HG03097 (cell line): ENCODE data around the gene ATG2B.
"Not testable (repeated sequence)": the region's sequence is repeated elsewhere in the genome, so short reads cannot be mapped to it uniquely, and the experiment has no call there.

Source experiments
- ATAC-seq: cut with Tn5 transposase; IDR thresholded peaks from one replicate; pipeline ENCODE4 v1.9.1; 2021; ENCODE audit not compliant: unreplicated experiment, low FRiP score

ATG2B gene

DNA sequence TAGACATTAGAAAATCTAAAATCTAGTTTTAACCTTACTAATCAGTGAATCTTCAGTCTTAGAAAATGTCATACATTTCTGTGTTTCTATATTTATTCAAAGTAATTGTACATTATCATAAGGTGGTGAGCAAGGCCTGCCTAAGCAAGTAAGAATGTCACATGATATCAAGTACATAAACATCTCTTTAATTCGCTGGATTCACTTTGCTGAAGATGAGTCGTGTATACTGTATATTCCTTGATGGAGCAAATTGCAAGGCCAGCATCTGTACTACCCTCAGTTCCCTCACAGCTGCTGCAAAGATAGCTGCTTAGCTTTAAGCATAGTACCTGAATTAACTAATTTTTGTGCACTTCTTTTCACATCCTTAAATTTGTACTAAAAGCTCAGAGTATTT is 20.3 kb upstream of the ATG2B start:
- no peak for ATAC-seq

DNA sequence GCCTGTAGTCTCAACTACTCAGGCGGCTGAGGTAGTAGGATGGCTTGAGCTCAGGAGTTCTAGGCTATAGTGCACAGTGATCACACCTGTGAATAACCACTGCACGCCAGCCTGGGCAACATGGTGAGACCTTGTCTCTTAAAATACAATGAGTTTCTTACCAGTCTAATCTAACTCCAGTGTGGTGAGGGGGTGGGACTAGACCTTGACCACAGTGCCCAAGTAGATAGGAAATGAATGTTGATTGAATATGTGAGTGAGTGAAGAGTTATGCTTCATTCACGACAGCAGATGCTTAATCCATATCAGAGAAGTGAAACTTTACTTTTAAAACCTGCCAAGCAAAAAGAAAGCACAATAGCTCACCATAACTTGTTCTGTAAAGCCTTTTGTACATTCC is 17.6 kb upstream of the ATG2B start:
- ATAC-seq = peak; percentile 72

DNA sequence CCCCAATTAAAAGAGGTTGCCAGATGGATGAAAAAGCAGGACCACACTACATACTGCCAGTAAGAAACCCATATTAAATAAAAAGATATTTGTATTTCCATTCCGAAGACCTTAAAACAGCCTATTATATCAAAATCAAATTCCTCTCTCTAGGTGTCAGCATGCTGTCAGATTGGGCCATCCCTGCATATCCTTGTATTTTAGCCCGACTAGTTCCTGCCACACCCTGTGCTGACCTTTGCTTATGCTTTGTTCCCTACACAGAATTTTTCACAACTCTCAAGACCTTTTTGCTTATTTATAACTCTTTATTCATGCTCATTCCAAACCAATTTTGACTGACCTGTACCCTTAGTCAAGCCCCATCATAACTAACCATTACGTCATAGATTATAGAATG is 13.0 kb upstream of the ATG2B start:
- no peak for ATAC-seq

DNA sequence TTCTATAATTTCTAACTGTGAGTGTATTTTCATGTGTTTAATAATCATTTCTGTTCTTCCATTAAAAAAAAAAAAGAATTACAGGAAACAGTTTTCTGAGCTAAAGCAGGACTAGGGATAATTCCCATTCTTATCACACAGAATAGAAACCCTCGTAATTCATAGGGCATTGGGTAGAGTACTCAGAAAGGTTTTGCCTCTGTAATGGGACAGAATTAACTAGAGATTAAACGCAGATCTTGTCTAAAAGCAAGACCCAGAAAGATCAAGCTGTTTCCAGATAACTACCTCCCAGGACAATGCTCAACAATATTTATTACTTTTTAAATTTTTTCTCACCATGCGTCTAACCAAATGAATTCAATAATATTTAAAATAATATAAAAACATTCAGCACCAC is 10.4 kb upstream of the ATG2B start:
- no peak for ATAC-seq

DNA sequence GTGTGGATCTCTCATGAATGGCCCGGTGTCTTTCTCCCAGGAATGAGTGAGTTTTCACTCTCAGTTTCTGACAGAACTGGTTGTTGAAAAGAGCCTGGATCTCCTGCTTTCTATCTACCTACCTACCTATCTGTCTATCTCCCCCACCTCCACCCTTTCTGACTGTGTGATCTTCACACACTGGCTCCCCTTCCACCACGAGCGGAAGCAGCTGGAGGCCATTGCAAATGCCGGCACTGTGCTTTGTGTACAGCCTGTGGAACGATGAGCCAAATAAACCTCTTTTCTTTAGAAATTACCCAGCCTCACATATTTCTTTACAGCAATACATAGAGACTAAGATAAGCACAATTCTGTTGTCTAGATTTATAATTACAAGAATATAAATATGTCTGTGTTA is 7.4 kb upstream of the ATG2B start:
- no peak for ATAC-seq

DNA sequence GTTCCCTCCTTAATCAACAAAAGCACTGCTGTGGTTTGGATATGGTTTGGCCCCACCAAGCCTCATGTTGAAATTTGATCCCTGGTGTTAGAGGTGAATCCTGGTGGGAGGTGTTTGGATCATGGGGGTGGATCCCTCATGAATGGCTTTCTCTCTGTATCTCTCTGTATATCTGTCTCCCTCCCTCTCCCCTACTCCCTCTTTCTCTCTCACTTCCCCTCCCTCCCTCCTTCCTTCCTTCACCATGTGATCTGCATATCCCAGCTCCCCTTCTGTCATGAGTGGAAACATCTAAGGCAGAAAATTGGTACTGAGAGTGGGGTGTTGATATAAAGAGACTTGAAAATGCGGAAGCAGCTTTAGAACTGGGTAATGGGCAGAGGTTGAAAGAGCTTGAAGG is 5.4 kb upstream of the ATG2B start:
- no peak for ATAC-seq

- ATAC-seq = no peak
Observed at GRCh38 chr14:96364962-96365361, 1.8 kb upstream of the ATG2B start.

DNA sequence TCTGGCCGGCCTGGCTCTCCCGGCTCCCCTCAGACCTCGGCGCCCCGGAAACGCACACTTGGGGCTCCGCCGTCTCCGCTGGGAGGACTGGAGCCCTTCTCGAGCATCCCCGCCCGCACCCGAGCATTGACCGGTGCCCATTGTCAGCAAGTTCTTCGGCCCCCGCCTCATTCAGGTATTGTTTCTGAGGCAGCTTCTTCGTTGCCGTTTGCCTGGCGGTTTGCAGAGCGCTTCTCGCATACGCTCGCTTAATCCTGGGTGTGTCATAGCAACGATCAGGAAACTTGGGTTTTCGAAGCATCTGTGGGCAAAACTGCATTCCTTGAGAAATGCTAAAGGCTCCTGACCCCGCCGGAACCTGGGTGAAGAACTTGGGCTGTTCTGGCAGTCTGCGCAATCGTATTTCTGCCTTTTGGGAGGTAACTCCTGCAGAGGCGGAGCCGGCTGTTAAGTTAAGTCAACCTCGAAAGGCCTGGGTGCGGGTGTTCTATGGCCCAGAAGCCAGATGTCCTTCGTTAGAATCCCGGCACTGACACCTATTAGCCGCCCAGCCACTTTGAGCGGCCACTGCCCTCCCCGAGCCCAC is 703 bp upstream of the ATG2B start:
- peak; percentile 20 for ATAC-seq

- ATAC-seq = peak; percentile 17
Observed at GRCh38 chr14:96362071-96362964, 823 bp downstream of the ATG2B start.

DNA sequence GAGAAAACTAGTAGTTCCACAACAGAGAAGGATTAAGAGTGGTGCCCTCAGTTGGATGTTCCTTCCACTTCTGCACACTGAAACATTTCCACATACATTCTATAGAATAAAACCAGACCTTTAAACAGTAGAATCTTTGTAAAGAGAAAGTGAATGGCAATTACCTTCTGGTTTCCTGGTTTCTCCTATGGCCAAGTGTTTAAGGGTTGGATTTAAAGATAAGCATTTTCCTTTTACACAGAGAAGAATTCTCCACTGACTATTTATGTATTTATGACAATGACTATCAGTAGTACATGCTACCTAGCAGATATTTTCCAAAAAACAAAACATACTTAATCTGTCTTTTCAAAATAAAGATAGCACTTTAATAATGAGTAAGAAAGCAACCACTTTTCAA is 3.2 kb downstream of the ATG2B start:
- no peak for ATAC-seq

DNA sequence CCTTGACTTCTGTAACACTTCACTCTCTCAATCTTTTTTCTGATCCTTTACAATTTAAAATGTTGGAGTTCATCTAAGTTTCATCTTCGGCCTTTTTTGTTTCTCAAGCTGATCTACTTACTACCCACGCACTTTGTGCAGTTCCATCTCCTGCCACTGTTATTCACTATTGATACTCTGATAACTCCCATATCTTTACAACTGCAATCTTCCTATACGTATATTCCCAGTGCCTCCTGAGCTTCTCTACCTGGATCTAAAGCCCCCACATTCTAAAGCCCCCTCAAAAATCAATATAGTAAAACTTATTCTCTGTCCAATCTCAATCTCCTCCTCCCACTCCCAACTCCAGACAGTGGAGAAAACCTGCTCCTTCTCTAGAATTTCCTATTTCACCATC is 5.9 kb downstream of the ATG2B start:
- no peak for ATAC-seq

GRCh38 chr14:96354246-96354645 is 8.9 kb downstream of the ATG2B start:
- no peak for ATAC-seq

GRCh38 chr14:96352708-96353107 is 10.4 kb downstream of the ATG2B start:
- ATAC-seq = no peak

DNA sequence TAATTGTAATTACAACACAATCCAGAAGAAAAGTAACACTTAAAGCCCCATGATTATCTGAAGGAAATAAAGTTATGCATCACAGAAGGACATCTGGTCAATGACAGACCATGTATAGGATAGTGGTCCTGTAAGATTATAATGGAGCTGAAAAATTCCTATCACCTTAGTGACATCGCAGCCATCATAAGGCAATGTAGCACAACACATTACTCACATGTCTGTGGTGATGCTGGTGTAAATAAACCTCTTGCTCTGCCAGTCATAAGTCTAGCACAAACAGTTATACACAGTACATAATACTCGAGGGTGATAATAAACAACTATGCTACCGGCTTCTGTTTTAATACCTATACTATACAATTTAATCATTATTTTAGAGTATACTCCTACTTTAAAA is 11.2 kb downstream of the ATG2B start:
- ATAC-seq = no peak

DNA sequence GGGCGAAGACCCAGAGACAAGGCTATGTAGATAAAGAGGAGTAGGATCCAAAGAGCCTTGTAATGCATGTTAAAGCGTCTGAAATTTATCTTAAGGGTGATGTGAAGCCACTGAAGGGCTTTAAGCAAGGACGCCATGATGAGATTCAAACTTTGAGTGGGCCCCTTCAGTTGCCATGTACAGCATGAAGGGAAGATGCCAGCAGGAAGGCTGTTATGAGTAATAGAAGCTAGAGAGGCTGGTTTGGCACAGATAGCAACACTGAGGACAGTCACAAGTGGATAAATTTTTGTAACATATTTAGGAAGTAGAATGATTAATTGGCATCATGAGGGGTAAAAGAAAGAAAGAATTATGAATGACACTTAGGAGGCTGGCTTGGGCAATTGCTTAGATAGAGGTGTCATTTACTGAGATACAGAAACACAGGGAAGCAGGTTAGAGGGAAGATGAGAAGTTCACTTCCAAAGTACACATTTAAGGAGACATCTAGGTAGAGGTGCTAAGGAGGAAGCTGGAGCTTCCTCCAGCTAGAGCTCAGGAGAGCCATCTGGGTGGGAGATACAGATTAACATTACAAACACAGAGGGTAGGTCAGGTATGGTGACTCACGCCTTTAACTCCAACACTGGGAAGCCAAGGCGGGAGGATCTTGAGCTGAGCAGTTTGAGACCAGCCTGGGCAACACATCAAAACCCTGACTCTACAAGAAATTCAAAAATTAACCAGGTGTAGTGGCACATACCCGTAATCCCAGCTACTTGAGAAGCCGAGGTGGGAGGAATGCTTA is 13.7 kb downstream of the ATG2B start:
- no peak for ATAC-seq

- ATAC-seq = not testable (repeated sequence)
Observed at GRCh38 chr14:96347957-96348356, 15.2 kb downstream of the ATG2B start.

DNA sequence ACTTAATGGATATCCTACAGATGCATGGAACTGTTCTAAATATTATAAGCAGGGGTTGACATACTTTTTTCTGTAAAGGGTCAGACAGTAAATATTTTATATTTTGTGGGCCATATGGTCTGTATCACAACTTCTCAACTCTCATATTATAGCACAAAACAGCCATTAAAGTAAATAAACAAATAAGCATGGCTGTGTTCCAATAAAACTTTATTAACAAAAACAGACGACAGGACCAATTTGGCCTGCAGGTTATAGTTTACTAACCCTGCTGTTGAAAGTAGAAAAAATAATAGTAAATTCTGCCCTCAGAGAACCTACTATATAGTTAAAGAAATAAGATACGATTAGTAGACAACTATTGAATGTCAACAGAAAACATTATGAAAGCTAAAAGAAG is 17.5 kb downstream of the ATG2B start:
- ATAC-seq = no peak

DNA sequence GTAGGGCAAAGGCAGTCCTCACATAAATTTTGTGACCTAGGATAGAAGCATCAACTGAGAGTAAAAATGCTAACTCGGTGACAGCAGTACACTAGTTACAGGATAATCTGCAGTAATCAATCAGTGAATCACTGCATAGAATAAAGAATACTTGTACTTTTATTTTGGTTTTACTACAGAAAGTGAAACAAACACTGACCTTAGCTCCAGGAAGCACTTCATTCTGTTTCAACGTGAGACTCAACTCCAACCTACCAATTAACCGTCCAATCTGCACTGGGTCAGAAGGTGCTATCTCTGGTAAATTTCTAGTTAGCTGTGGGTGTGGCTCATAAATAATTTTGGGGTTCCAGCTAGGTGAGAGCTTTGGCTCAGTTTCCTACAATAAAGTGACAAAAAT is 21.8 kb downstream of the ATG2B start:
- no peak for ATAC-seq

DNA sequence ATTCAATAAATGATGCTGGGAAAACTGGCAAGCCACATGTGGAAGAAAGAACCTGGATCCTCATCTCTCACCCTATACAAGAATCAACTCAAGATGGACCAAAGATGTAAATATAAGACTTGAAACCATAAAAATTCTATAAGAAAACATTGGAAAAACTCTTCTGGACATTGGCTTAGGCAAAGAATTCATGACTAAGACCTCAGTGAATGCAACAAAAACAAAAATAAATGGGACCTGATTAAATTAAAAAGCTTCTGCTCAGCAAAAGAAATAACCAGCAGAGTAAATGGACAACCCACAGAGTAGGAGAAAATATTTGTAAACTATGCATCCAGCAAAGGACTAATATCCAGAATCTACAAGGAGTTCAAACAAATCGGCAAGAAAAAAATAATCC is 24.6 kb downstream of the ATG2B start:
- no peak for ATAC-seq

DNA sequence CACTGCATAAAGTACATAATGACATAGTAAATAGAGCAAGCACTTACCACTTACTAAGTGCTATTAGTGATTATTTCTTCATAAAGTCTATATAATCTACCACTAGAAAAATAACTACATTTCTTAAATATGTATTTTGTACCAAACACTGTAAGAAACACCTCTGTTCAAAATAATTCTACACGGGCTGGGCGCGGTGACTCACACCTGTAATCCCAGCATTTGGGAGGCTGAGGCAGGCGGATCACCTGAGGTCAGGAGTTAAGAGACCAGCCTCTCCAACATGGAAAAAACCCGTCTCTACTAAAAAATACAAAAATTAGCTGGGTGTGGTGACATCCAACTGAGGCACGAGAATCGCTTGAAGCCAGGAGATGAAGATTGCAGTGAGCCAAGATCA is 38.9 kb downstream of the ATG2B start:
- ATAC-seq = no peak

DNA sequence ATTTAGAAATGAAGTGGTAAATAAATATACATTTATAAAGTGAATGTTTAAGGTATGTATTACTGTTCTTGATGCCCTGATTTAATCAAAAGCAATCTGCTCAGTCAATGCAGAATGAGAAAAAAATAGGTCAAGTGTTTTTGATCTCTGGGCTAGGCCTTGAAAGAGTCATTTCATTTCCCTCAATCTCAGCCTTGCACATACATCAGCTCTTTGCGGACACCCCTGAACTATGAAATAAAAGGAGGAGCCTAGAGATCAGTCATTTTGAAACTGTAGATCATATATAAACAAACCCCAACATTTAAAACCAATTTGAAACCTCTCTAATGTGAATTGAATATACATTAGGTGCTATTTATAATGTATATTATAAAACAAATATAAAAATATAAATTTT is 42.5 kb downstream of the ATG2B start:
- no peak for ATAC-seq

GRCh38 chr14:96318836-96319235 is 44.3 kb downstream of the ATG2B start:
- no peak for ATAC-seq
